ENCODE data around the gene ZNF775.

Gene ZNF775

DNA sequence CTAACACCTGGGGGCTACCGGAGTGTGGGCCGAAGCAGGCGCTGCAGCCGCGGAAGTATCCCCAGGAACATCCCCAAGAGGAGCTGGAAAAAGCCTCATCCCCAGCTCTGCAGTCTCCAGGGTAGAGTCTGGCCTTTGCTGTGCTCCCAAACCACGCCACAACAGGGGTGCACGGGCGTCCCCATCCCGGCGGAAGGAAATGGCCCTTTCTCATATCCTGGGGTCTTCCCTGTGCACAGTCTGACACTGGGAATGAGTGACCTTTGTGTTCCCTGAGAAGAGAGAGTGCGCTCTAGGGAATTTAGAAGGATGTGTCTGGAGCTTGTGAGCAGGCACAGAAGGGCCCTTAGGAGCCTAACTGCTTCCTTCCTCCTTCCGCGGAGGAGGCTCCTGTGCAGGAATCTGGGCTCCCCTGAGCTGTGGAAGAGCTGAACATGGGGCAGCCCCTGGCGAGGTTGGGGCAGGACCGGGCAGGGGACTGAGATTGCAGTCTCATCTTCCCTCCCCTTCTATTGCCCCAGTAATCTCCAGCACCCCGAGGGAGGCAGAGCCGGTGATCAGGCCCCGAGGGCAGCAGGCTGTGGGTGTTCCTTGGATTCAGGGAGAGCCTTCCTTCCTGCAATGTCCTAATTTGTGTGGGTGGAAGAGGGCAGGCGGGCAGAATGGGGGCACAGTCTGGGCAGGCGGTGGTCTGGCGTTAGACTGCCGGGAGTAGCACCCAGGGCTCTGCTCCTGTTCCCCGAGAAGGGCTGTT is 9.2 kb upstream of the ZNF775 start:
- no peak for DNase-seq

DNA sequence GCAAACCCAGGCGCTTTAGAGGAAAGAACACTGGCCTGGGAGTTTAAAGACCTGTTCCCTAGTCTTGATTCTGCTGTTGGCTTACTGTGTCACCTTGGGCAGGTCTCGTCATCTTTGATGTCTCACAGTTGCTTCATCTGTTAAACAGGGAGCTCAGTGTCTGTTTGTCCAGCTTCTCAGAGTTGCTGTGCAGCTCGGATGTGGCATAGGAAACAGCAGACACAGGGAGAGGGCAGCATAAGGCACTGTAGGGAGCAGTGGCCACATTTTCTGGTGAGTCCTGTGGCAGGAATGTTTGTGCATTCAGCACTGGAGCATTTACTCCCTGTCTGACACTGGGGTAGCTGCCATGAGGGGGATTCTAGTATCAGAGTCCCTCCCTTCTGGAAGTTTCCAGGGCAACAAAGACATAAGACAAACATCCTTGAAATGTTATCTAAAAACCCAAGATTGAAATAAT is 8.5 kb upstream of the ZNF775 start:
- no peak for DNase-seq

DNA sequence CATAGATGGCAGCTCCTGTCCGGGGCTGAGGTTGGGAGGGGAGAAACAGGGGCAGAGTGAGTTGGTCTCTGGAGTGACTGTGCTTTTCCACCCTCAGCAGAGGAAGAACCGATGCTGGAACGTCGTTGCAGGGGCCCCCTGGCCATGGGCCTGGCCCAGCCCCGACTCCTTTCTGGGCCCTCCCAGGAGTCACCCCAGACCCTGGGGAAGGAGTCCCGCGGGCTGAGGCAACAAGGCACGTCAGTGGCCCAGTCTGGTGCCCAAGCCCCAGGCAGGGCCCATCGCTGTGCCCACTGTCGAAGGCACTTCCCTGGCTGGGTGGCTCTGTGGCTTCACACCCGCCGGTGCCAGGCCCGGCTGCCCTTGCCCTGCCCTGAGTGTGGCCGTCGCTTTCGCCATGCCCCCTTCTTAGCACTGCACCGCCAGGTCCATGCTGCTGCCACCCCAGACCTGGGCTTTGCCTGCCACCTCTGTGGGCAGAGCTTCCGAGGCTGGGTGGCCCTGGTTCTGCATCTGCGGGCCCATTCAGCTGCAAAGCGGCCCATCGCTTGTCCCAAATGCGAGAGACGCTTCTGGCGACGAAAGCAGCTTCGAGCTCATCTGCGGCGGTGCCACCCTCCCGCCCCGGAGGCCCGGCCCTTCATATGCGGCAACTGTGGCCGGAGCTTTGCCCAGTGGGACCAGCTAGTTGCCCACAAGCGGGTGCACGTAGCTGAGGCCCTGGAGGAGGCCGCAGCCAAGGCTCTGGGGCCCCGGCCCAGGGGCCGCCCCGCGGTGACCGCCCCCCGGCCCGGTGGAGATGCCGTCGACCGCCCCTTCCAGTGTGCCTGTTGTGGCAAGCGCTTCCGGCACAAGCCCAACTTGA is 7.8 kb upstream of the ZNF775 start:
- no peak for DNase-seq

DNA sequence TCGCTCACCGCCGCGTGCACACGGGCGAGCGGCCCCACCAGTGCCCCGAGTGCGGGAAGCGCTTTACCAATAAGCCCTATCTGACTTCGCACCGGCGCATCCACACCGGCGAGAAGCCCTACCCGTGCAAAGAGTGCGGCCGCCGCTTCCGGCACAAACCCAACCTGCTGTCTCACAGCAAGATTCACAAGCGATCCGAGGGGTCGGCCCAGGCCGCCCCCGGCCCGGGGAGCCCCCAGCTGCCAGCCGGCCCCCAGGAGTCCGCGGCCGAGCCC is 7.2 kb upstream of the ZNF775 start:
- no peak for DNase-seq

DNA sequence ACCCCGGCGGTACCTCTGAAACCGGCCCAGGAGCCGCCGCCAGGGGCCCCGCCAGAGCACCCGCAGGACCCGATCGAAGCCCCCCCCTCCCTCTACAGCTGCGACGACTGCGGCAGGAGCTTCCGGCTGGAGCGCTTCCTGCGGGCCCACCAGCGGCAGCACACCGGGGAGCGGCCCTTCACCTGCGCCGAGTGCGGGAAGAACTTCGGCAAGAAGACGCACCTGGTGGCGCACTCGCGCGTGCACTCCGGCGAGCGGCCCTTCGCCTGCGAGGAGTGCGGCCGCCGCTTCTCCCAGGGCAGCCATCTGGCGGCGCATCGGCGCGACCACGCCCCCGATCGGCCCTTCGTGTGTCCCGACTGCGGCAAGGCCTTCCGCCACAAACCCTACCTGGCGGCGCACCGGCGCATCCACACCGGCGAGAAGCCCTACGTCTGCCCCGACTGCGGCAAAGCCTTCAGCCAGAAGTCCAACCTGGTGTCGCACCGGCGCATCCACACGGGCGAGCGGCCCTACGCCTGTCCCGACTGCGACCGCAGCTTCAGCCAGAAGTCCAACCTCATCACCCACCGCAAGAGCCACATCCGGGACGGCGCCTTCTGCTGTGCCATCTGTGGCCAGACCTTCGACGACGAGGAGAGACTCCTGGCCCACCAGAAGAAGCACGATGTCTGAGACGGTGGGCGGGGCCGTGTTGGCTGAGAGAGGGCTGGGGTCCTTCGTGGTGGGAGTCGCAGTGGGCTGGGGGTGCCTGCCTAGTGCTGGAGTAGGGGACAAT is 6.7 kb upstream of the ZNF775 start:
- DNase-seq: no peak

DNA sequence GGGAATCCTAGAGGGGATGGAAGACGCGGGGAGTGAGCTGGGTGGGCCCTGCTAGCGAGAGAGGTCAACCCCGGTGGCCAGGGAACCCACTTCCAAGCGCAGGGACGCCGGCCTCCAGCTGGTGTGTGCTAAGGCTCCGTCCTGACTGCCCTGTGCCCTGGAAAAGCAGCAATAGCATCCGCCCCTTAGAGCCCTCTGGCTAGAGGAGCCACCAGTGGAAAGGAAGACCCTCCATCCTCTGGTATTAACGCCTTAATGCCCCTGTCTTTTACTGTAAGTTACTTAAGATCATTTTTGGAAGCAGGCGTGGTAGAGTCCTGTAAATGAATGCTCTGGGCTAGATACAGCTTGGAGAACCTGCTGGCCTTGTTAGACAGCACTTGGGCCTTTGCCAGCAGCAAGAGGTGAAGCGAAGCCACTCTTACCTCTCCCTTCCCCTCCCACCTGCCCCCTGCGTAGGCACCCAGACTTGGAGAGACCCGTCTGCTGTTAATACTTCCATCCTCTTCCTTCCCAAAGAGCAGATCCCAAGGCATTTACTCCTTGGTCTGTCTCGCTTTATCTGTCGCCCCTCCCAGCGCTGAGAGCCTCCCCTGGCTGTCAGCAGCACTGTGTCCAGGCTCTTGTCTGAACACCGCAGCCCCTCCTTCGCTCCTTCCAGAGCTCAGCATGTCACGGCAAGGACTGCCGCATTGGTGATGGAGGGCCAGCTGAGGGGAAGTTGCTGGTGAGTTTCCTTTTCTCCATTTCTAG is 5.9 kb upstream of the ZNF775 start:
- no peak for DNase-seq

DNA sequence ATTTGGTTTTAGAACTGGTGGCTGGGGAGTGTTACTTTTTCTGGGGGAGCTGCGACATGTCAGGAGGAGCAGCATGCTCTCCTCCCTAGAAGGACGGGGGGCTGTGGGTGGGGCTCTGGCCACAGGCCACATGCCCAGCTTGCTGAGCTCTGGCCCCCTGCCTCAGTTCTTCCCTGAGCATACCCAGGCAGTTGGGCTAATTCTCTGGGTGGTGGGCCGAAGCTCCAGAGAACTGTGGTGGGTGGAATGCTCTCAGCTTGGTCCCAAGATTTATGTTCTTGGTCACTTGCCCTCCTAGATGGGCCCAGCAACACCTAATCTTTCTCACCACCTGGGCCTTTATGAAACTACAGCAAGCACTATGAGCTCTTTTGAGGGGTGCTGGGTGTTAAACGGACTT is 5.1 kb upstream of the ZNF775 start:
- DNase-seq: no peak

DNA sequence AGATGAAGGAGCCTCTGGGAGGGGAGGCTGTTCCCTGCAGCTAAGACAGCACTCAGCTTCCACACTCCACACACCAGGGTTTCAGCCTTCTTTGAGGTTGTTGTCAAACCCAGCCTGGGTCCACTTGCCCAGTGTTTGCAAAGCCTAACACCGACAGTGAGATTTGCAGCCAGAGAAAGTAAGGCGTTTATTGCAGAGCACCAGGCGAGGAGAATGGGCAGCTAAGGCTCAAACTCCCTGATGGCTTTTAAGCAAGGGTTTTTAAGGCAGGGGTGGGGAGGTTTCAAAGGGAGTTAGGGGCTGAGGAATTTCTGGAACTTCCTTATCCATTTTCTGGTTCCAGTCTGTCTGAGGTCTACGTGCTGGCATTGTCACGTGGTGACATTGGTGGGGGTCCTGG is 4.7 kb upstream of the ZNF775 start:
- no peak for DNase-seq

DNA sequence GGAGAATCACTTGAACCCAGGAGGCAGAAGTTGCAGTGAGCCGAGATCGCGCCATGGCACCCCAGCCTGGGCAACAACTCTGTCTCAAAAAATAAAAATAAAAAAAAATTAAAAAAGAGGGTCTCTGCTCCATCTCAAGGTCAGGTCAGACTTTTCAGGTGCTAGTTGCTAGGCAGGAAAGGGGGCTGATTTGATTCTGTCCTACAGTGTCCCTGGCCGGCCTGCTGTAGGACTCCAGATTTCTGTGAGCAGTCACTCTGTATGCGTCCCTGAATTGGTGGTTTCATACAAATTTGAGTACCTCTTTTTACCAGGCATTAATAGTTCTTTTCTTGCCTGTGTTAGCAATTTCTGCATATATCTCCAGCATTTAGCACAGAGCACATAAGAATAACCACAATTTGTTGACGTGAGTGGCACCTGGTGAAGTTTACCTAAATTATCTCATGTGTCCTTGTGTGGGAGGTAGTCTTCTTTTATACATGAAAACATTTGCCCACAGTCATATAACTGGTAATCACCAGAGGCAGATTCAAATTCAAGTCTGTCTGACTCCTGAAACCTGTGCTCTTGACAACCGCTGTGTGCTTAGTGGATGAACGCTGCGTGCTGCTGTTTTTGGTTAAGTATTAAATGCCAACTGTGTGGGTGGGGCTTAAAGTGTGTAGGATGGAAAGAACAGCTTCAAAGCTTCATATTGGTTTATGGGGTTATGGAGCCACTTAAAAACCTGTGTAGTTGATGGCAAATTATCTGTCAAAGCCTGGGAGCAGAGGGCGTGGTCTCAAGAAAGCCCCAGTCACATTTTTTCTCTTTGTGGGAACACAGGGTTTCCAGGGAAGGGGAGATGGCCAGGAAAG is 3.2 kb upstream of the ZNF775 start:
- no peak for DNase-seq

DNA sequence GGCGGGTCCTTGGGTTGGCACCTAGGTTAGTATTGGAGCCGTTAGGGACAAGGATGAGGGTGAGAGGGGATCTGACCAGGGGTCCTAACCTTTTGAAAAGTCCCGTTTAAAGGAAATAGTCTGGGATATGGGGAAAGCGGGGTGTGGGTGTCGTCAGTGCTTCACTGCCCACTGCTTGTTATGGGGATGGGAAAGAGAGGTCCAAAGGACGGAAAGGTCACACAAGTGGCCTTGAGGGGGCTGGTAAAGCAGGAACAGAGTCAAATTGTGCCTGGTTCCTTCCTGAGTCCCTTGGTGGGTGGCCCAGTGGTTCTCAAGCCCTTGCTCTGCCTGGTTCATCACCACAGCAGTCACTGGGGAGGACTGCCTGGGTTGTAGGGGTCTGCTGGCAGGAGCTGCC is 2.6 kb upstream of the ZNF775 start:
- DNase-seq: no peak

DNA sequence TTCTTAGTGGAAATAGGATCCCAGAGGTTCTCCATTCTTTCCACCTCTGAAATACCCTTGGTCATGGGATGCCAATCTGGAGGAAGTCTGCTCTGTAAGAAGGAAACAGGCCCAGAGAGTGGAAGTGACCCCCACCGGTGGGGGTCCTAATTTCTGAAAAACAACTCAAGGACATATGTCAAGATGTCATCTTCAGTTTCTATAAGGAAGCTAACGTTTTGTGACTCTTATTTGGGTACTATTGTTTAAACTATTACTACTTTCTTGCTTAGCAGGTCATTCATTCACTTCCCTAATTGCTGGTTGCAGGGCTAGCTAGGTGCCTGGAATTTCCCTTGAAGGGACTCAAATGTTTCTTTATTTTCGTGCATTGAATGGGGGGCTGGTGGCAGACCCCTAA is 1.9 kb upstream of the ZNF775 start:
- DNase-seq: no peak

DNA sequence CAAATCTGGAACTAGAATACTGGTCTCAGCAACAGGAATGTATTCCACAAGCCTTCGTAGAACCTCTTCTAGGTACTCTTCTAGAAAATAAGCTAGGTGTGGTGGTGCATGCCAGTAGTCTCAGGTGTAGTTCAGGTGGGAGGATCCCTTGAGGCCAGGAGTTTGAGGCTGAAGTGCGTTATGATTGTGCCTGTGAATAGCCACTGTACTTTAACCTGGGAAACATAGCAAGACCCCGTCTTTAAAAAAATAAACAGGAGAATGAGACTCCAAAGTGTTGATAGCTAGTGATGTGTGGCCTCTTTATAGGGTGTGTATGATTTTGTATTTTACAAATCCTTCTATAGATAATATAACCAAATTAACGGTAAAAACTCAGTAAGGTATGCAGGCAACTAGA is 1.5 kb upstream of the ZNF775 start:
- no peak for DNase-seq

DNA sequence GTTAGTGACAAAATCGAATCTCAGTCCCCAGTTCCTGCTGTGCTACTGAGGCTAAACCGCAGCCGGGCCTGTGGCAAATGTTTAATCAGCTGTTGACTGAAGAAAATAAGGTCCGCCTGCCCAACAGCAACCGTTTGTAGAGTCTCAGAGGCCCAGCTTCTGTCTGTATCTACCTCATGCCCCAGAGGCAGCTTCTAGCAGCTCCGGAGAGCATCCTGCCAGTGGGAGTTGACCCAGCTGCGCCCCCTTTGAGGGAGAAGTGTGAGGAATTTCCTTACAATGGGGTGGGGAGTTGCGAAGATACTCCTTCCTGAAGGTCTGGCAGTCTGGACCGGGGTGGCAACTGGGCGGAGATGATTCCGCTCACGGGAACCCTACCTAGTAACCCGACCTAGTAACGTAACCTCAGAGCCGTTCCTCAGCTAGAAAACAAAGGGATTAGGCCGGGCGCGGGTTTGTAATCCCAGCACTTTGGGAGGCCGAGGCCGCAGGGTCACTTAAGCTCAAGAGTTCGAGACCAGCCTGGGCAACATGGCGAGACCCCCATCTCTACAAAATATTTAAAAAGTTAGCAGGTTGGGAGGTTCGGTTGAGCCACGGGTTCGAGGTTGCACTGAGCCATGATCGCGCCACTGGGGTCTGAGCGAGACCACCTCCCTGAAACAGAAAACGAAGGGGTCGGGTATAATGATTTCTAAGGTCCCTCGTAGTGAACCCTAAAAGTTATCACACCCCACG is 846 bp upstream of the ZNF775 start:
- peak; percentile 85 for DNase-seq

DNA sequence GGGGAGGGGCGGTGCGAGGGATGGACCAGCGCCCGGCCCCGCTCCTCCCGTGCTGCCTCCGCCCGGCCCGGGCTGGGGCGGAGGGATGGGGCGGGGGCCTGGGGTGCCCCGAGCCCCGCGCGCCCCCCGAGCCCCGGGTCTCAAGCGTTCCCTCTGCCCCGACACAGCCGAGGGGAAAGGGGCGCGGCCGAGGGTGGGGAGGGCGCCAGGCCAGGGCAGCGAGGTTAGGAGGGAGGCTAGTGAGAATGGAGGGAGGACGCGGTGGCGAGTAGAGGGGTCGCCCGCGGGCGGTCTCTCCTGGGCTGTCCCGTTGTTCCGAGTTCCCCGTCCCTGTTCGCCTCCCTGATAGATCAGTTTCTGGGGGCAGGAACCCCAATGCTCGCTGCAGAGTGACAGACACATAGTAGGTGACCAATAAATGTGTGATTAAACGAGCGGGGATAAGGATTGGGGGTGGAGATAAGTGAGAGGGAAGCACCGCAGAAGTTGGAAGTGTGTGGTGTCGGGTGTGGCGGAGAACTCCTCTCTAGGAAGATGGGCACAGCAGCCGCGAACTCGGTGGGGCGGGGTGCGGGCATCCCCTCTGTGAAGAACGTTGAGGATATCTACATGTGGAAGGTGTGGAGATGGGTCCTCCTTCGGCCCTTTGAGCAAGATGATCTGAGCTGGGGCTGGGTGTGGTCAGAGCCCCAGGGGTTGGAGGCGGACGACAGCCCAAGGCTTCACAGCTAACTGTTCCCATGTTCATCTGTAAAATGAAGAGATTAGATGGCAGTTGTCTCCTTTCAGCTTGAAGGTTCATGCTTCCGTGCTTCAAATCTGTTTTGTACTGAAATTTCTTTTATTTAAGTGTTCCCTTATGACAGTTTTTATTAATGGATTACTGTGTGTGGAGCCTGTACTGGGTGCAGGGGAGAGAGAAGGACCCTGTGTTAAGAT is 580 bp downstream of the ZNF775 start:
- DNase-seq: no peak

DNA sequence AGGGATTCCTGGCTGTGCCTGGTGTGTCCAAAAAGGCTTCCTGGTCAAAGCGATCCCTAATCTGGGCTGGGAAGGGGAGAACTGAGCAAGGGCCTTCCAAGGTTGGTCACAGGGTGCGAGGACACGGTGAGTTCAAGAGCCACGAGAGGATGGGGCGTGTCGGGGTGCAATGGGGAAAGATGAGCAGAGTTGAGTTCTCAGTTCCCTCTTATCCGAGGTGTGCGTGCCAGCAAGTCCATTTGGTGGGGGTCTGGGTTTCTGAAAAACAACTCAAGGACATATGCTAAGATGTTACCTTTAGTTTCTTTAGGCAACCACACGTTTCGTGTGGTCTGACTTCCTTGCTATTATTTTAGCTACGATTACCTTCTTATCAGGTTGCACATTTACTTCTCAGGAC is 1.3 kb downstream of the ZNF775 start:
- no peak for DNase-seq

DNA sequence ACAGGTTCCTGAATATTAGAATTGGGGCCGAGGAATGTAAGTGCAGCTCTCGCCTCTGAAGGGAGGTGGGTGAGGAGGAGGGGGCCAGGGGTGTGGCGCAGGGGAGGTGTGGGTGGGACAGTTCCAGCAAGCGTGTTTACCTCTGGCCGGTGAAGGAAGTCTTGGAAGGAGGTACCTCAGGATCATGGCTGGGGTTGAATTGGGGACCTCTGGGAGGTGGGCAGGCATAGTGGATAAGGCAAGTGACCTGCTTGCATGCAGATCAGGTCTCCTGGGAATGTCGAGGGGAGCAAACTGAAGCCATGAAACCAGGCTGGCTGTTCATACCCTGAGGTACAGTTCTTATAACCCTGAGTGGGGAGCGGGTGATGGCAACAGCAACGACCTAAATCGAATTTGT is 2.0 kb downstream of the ZNF775 start:
- DNase-seq: no peak

DNA sequence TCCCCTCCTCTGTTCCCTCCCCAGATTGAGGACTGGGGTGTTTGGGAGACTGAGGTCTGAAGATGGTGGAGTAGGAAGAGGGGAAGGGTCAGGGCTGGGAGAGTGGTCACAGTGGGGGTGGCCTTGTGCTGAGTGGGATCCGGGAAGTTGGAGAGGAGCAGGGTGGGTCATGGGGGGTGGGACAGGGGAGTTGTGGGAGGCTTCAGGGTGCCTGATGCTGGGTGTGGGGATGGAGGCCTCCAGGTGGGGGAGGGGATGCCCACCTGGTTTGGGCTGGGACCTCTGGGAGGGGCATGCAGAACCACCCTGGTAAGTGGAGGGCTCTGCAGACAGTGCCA is 2.6 kb downstream of the ZNF775 start:
- no peak for DNase-seq

DNA sequence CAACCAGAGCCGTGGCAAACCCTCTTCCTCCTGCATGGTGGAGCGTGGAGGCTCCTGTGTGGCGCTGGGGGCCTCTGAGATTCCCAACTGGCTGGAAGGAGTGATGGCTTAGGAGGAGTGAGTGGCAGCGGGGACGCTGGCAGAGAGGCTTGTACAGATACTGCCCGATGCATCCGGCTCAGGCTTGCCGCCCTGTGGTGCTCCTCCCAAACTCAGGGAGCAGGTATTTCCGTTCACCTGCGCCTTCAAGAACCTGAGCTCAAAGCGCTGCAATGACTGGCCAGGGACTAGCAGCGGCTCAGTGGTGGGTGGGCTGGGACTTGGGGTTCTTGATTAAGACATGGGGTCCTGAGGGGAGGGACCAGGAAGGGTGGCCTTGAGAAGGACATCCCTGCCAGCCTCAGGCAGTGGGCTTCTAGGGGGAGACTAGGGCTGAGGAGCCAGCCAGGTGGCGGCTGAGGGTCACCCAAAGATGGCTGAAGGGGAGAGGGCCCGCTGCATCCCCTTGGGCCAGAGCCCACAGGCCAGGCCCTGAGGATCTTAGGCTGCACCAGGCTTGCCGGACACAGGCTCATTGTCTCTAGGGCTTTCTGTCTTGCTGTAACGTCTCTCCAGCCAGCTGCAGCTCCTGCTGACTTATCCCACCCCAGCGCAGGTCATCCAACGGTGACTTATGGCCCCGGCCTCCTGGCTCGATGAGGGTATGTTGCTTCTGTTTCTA is 3.2 kb downstream of the ZNF775 start:
- no peak for DNase-seq

DNA sequence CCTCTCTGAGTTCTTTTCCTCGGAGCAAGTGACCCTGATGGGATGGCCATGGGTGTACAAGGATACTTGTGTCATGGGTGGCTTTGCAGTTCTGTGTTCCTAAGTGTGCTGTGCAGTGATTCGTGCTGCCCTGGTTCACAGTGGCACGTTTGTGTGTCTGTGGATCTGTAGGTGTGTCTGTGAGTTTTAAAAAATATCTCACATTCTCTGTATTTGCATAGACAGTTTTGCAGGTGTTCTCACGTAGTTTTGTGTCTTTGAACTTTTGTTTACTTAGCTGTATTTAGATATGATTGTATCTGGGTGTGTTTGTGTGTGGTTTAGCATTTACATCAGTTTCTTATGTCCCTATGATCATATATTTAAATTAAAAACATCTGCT is 3.7 kb downstream of the ZNF775 start:
- DNase-seq: no peak
